Pancreas (tissue), 10 donors: ENCODE data around the gene MICAL3. TPM values are rescaled to one million over a fixed set of nuclear protein-coding genes. Genes with fewer than 3 reads are reported as not detected.

ENCODE experiments used
- ATAC-seq, 4 donors: fragments of 200-7000 bp; cut with Tn5 transposase; one replicate each; pipeline versions ENCODE4 v1.8.0 to v1.9.1; 2020; ENCODE audit warnings: mild to moderate bottlenecking in 4 of 4, moderate library complexity in 4 of 4
- DNase-seq, 6 donors: peaks; one replicate each; pipeline ENCODE4 v3.0.0-alpha.2; 2020
- FAIRE-seq: peaks from 2 replicates; lab custom pipeline; 2012; peaks lifted over from hg19 to GRCh38; lab: Jason Lieb, UNC
- H3K27ac ChIP-seq, 4 donors: fragments of 200-600 bp; sonication (generic); 1 replicate in 3 of 4; 2 replicates in 1 of 4; pipeline versions ENCODE4 v1.5.0 to v1.8.0; 2020
- H3K27me3 ChIP-seq, 4 donors: fragments of 200-600 bp; one replicate each; pipeline ENCODE4 v1.8.0; 2021
- H3K36me3 ChIP-seq, 3 donors: fragments of 200-600 bp; sonication (generic) in 1 of 3; one replicate each; pipeline versions ENCODE4 v1.5.0 to v1.8.0; 2020 to 2021
- H3K4me1 ChIP-seq, 3 donors: fragments of 200-600 bp; one replicate each; pipeline ENCODE4 v1.8.0; 2021
- H3K4me3 ChIP-seq, 4 donors: fragments of 200-600 bp; sonication (generic) in 2 of 4; one replicate each; pipeline versions ENCODE4 v1.5.0 to v1.8.0; 2020 to 2021
- H3K9me3 ChIP-seq, 4 donors: fragments of 200-600 bp; one replicate each; pipeline ENCODE4 v1.8.0; 2021
- WGBS, 2 donors: extraction: QIAGEN DNeasy Blood & Tissue Kit; methylation state at CpG; one replicate each; pipeline ENCODE4 v1.1.7; 2013; 5-methylcytosine and 5-hydroxymethylcytosine counted together
- intact Hi-C, 3 donors: fragments of 100-400 bp; cut with DNase I; formaldehyde crosslinking; loops; one replicate each; pipeline versions ENCODE4 v1.11.1 to v1.14.2; 2022
- polyA plus RNA-seq, 2 donors: library from polyadenylated mRNA; stranded (reverse); fragments of 200-250 nt; gene quantifications; one replicate each; pipeline ENCODE4 v1.2.3, GENCODE V29; 2013
- total RNA-seq, 6 donors: library from RNA; stranded (reverse); fragmentation: NEBNext Ultra II Directional in 4 of 6; extraction: Animal tissue kit (Norgen Biotek cat#: 25700) in 4 of 6; gene quantifications; one replicate each; pipeline versions ENCODE4 v1.2.1 to v1.2.4, GENCODE V29; 2021 to 2023
- TF ChIP-seq, protein P1 (sequence below), 4 donors: fragments of 200-600 bp; sonication (generic) in 3 of 4; IDR thresholded peaks; one replicate each; pipeline versions ENCODE4 v1.5.0 to v1.8.0; 2021; ENCODE audit warnings: antibody characterized with exemption in 4 of 4
- donor health status: healthy with polysubstance abuse.
- donor health status: DM: no; HTN: no; CAD: no; lungs with moderate emphysema.
- donor health status: DM: no; HTN: no; CAD: no.
- donor health status: control.
- donor health status: control.
- donor health status: Bipolar disorder and iron deficiency.
- donor health status: DM: yes; HTN: yes; CAD: no.
- donor health status: DM: no; HTN: no; CAD: no.
- donor health status: DM: no; HTN: no; CAD: no.
- donor health status: DM: yes; HTN: yes; CAD: no.

Gene MICAL3
- total and polyA plus RNA-seq, 8 donors, result 5.9 to 56.8 (median 25.5) TPM

DNA sequence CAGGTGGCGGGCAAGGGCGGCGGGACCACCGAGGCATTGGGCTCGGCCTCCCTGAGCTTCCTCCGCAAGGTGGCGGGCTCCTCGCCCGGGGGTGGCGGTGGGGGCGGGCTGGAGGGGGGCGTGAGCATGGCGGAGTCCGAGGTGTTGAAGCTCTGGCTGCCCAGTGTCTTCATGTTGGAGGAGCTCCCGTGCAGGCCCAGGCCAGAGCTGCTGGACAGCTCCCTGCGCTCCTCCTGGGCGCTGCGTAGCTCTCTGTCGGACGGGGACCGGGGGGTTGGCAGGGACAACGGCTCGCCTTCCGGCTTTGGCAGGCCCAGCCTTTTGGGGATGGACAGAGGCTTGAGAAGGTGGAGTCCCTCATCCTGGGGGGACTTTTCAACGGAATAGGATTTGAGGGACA, 206.2 kb downstream of the MICAL3 start:
- Histone ChIP-seq H3K36me3 (peaks cover 0 to 35% (median 8%) of the 10 kb centered on the region in 3 donors), H3K27me3 (no peaks in the 10 kb centered on the region), H3K4me3 (no peak overlapping the region), H3K9me3 (no peaks in the 10 kb centered on the region), H3K4me1 (no peaks in the 10 kb centered on the region), H3K27ac (no peak overlapping the region)
- FAIRE-seq (no peak), DNase-seq (peak in 1 of 6 donors; percentile 62), ATAC-seq (no peak)
- TF ChIP-seq, protein P1, sequence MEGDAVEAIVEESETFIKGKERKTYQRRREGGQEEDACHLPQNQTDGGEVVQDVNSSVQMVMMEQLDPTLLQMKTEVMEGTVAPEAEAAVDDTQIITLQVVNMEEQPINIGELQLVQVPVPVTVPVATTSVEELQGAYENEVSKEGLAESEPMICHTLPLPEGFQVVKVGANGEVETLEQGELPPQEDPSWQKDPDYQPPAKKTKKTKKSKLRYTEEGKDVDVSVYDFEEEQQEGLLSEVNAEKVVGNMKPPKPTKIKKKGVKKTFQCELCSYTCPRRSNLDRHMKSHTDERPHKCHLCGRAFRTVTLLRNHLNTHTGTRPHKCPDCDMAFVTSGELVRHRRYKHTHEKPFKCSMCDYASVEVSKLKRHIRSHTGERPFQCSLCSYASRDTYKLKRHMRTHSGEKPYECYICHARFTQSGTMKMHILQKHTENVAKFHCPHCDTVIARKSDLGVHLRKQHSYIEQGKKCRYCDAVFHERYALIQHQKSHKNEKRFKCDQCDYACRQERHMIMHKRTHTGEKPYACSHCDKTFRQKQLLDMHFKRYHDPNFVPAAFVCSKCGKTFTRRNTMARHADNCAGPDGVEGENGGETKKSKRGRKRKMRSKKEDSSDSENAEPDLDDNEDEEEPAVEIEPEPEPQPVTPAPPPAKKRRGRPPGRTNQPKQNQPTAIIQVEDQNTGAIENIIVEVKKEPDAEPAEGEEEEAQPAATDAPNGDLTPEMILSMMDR (IDR thresholded peaks at IDR 0.05), result no peak
- WGBS, 2 donors, result 92 to 94% methylated on average over 25 of the region's 25 CpGs
- intact Hi-C loops, result no loop called here

DNA sequence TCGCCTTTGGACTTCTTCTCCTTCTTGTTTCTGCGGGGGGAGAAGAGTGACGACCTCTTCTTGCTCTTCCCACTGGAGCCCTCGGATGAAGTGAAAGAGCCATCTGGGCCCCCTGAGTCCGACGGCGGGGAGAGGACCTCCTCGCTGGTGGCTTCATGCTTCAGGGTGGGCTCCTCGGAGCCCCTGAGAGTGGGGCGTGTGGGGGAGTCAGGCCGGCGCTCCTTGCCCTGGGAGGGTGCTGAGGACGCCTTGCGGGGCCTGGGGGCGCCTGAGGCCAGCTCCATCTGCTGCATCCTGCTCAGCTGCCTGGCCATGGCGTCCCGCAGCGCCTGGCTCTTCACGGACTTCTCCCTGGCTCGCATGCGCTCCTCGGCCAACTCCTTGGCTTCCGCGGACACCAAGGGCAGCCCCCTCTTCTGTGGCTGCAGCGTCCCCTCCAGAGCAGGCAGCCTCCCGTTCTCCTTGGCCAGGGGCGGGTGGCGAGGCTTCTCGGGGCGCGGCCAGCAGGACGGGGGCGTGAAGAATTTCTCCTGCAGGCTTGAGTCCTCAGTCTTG, 206.8 kb downstream of the MICAL3 start:
- H3K27me3 ChIP-seq, result no peaks in the 10 kb centered on the region
- WGBS, 2 donors, result 95 to 96% methylated on average over 32 to 33 of the region's 33 CpGs
- H3K27ac ChIP-seq, result no peak overlapping the region
- H3K4me3 ChIP-seq, result no peak overlapping the region
- peaks cover 0 to 35% (median 8%) of the 10 kb centered on the region in 3 donors for H3K36me3 ChIP-seq
- ATAC-seq (no peak), FAIRE-seq (no peak), DNase-seq (peak in 1 of 6 donors; percentile 64)
- intact Hi-C loops, result no loop called here
- no peaks in the 10 kb centered on the region for H3K4me1 ChIP-seq
- TF ChIP-seq, protein P1 (IDR thresholded peaks at IDR 0.05), result no peak
- no peaks in the 10 kb centered on the region for H3K9me3 ChIP-seq

DNA sequence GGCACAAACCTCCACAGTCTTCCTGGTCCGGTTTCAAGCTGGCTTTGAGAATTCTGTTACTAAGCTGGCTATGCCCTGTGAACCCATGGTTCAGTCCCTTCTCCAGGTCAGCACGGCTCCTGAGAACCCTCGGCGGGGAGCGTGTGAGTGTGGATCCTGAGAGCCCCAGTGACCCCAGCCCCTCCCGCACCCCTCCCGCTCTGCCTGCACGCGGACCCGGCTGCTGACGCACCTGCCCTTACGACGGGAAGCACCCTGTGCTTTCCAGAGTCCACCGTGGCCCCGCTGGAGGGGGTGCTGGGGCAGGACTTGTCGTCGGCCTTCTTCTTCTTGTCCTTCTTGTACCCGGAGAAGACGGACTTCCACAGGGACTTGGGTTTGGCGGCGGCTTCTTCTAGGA, 207.3 kb downstream of the MICAL3 start:
- no peak for ATAC-seq
- TF ChIP-seq, protein P1 (IDR thresholded peaks at IDR 0.05), result no peak
- Histone ChIP-seq H3K9me3 (no peaks in the 10 kb centered on the region), H3K4me1 (no peaks in the 10 kb centered on the region), H3K27ac (no peak overlapping the region), H3K27me3 (no peaks in the 10 kb centered on the region), H3K4me3 (no peak overlapping the region), H3K36me3 (peaks cover 0 to 36% (median 8%) of the 10 kb centered on the region in 3 donors)
- peak in 1 of 6 donors; percentile 67 for DNase-seq
- intact Hi-C loops, result no loop called here
- FAIRE-seq, result no peak
- WGBS, 2 donors, result 95 to 98% methylated on average over 21 of the region's 21 CpGs

DNA sequence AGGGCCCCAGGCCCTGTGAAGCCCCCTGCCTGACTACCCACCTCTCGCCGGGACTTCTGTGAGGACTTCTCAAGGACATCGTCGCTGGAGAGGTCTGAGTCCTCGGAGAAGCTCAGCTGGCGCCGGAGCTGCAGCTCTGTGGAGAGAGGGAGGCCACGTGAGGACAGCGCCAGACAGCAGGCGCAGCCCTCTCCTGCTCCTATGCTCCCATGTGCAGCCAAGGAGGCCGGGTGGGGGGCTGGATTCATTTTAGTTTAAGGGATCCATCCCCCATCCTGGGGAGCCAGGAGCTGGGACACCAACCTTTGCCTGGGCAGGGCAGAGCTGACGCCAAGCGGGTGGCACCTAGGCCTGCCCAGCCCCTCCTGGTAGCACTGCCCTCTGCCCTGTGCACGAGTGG, 207.7 kb downstream of the MICAL3 start:
- Histone ChIP-seq H3K4me1 (no peaks in the 10 kb centered on the region), H3K9me3 (no peaks in the 10 kb centered on the region), H3K27me3 (no peaks in the 10 kb centered on the region), H3K36me3 (peaks cover 0 to 37% (median 8%) of the 10 kb centered on the region in 3 donors), H3K4me3 (no peak overlapping the region), H3K27ac (no peak overlapping the region)
- TF ChIP-seq, protein P1 (IDR thresholded peaks at IDR 0.05), result no peak
- intact Hi-C loops, result no loop called here
- DNase-seq (peak in 1 of 6 donors; percentile 58), FAIRE-seq (no peak), ATAC-seq (no peak)
- WGBS, 2 donors, result 91 to 92% methylated on average over 14 of the region's 14 CpGs

DNA sequence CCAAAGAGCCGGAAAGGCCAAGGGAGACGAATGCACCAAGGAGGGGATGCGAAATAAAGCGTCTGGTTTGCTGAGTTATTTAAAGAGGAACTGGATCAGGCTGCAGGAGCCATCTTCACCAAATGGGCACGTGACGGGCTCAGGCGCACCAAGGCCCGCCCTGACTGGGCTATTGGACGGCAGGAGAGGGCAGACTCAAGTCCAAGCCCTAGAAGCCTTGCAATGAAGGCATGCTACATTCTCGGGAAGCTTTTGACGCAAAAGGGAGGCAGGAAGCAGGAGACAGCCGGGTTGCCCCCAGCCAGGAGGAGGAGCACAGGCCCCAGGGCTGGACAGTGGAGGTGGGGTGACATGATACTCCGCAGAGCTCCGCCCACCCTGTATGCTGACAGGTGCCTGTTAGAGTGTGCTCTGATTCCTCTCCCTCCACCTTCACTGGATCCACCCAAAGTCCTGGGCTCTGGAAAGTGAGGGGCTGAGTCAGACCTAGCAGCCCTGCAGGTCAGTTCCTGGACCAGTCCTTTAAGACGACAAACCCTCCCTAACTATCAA, 208.6 kb downstream of the MICAL3 start:
- Histone ChIP-seq H3K27me3 (no peaks in the 10 kb centered on the region), H3K36me3 (peaks cover 0 to 33% (median 8%) of the 10 kb centered on the region in 3 donors), H3K9me3 (no peaks in the 10 kb centered on the region), H3K4me3 (no peak overlapping the region), H3K4me1 (no peaks in the 10 kb centered on the region), H3K27ac (no peak overlapping the region)
- no peak for DNase-seq
- intact Hi-C loops, result no loop called here
- 92 to 94% methylated on average over 15 of the region's 15 CpGs for WGBS, 2 donors
- TF ChIP-seq, protein P1 (IDR thresholded peaks at IDR 0.05), result no peak
- ATAC-seq, result no peak
- no peak for FAIRE-seq
